IMR-90 (cell line): Measurements from ENCODE around the gene CDKL5. TPM values are rescaled to one million over a fixed set of nuclear protein-coding genes. Genes with fewer than 3 reads are reported as not detected.

Source experiments
- ATAC-seq: fragments of 200-7000 bp; cut with Tn5 transposase; 2 replicates; pipeline ENCODE4 v1.9.1; 2020; ENCODE audit warnings: low read depth, mild to moderate bottlenecking, moderate library complexity
- BruUV-seq: library from RNA; stranded (reverse); fragments of 400-500 nt; replicated peaks from 2 replicates; lab custom pipeline; 2021; lab: Mats Ljungman, UMichigan
- CTCF ChIA-PET: fragments of 300-600 bp; formaldehyde crosslinking; extraction: SDS; loops from one replicate; lab custom pipeline; 2021; ENCODE audit warnings: antibody characterized with exemption; lab: Yijun Ruan, JAX
- POLR2A ChIA-PET: fragments of 300-600 bp; sonication (Branson Sonifier 250); formaldehyde crosslinking; loops from one replicate; lab custom pipeline; 2022; ENCODE audit warnings: antibody characterized with exemption; ENCODE audit not compliant: unreplicated experiment; lab: Charles Lee
- DNase-seq: peaks from one replicate; pipeline ENCODE4 v3.0.0; 2013
- H2AFZ ChIP-seq: replicated peaks from 2 replicates; pipeline ENCODE3; 2013; ENCODE audit warnings: low read length, mild to moderate bottlenecking; ENCODE audit not compliant: poor library complexity
- H2AK5ac ChIP-seq: 2 replicates; pipeline ENCODE4 v1.6.1; 2013; ENCODE audit warnings: low read depth, low read length, inconsistent platforms
- H2AK9ac ChIP-seq: replicated peaks from 2 replicates; pipeline ENCODE3; 2013; ENCODE audit warnings: mild to moderate bottlenecking, low read depth, low read length, moderate library complexity; ENCODE audit not compliant: poor library complexity
- H2BK120ac ChIP-seq: 2 replicates; pipeline ENCODE4 v1.6.1; 2013; ENCODE audit warnings: low read depth, low read length, inconsistent platforms
- H2BK15ac ChIP-seq: 3 replicates; pipeline ENCODE4 v1.6.1; 2013; ENCODE audit warnings: low read depth, low read length, inconsistent platforms
- H2BK20ac ChIP-seq: 2 replicates; pipeline ENCODE4 v1.6.1; 2013; ENCODE audit warnings: low read depth, mild to moderate bottlenecking, inconsistent platforms, low read length, moderate library complexity
- H2BK5ac ChIP-seq: 2 replicates; pipeline ENCODE4 v1.6.1; 2013; ENCODE audit warnings: mild to moderate bottlenecking, low read depth, low read length, inconsistent platforms; ENCODE audit not compliant: poor library complexity, severe bottlenecking
- H3K14ac ChIP-seq: replicated peaks from 2 replicates; pipeline ENCODE4 v1.6.1; 2013; ENCODE audit warnings: low read depth, low read length, inconsistent platforms
- H3K18ac ChIP-seq: 2 replicates; pipeline ENCODE4 v1.6.1; 2013; ENCODE audit warnings: low read depth, low read length, control low read depth
- H3K23ac ChIP-seq: 2 replicates; pipeline ENCODE4 v1.6.1; 2013; ENCODE audit warnings: low read depth, low read length, inconsistent platforms
- H3K27ac ChIP-seq: 2 replicates; pipeline ENCODE4 v1.5.1; 2013; ENCODE audit warnings: mild to moderate bottlenecking, control low read depth, low read length; ENCODE audit not compliant: insufficient read depth
- H3K27me3 ChIP-seq: 2 replicates; pipeline ENCODE4 v1.6.1; 2013; ENCODE audit warnings: low read length; ENCODE audit not compliant: control insufficient read depth, insufficient read depth
- H3K36me3 ChIP-seq: 2 replicates; pipeline ENCODE4 v1.6.1; 2013; ENCODE audit warnings: low read length, mixed read lengths; ENCODE audit not compliant: control insufficient read depth, insufficient read depth
- H3K4ac ChIP-seq: 2 replicates; pipeline ENCODE4 v1.6.1; 2013; ENCODE audit warnings: low read depth, low read length, inconsistent platforms
- H3K4me1 ChIP-seq: 2 replicates; pipeline ENCODE4 v1.6.1; 2013; ENCODE audit warnings: low read length, mixed read lengths; ENCODE audit not compliant: control insufficient read depth, insufficient read depth
- H3K4me2 ChIP-seq: 2 replicates; pipeline ENCODE4 v1.6.1; 2013; ENCODE audit warnings: low read depth, mild to moderate bottlenecking, control low read depth, low read length, moderate library complexity
- H3K4me3 ChIP-seq: 2 replicates; pipeline ENCODE4 v1.5.1; 2013; ENCODE audit warnings: low read depth, mild to moderate bottlenecking, control low read depth, low read length, moderate library complexity; ENCODE audit not compliant: insufficient read depth
- H3K56ac ChIP-seq: 2 replicates; pipeline ENCODE4 v1.6.1; 2013; ENCODE audit warnings: low read length, inconsistent platforms; ENCODE audit not compliant: insufficient read depth; ENCODE audit errors: extremely low read depth
- H3K79me1 ChIP-seq, 2 experiments: 2 replicates each; pipeline ENCODE4 v1.6.1; 2013; ENCODE audit warnings: low read length in 2 of 2, inconsistent platforms in 1 of 2, low read depth in 1 of 2
- H3K9ac ChIP-seq: 2 replicates; pipeline ENCODE4 v1.6.1; 2013; ENCODE audit warnings: low read depth, low read length, control low read depth
- H3K9me1 ChIP-seq: 2 replicates; pipeline ENCODE4 v1.6.1; 2013; ENCODE audit warnings: low read length, inconsistent platforms; ENCODE audit not compliant: insufficient read depth
- H3K9me3 ChIP-seq: 2 replicates; pipeline ENCODE4 v1.6.1; 2013; ENCODE audit warnings: low read length; ENCODE audit not compliant: control insufficient read depth, insufficient read depth
- H4K20me1 ChIP-seq: 2 replicates; pipeline ENCODE4 v1.6.1; 2013; ENCODE audit warnings: low read length, inconsistent platforms; ENCODE audit not compliant: insufficient read depth
- H4K5ac ChIP-seq: 2 replicates; pipeline ENCODE4 v1.6.1; 2013; ENCODE audit warnings: mild to moderate bottlenecking, low read depth, low read length, control low read depth
- H4K8ac ChIP-seq, 2 experiments: 2 replicates each; pipeline ENCODE4 v1.6.1; 2013; ENCODE audit warnings: low read depth in 2 of 2, low read length in 2 of 2, control low read depth in 1 of 2, inconsistent platforms in 1 of 2
- H4K91ac ChIP-seq: 2 replicates; pipeline ENCODE4 v1.6.1; 2013; ENCODE audit warnings: low read depth, low read length, inconsistent platforms; ENCODE audit not compliant: insufficient read depth
- BHLHE40 ChIP-seq: fragments of 150-350 bp; IDR thresholded peaks from 2 replicates; pipeline ENCODE4 v1.6.1; 2016; ENCODE audit warnings: mild to moderate bottlenecking, low read depth, low read length
- CHD1 ChIP-seq: IDR thresholded peaks from 2 replicates; pipeline ENCODE4 v1.6.1; 2012; ENCODE audit warnings: low read depth, low read length, improper control_type of control experiment
- CTCF ChIP-seq: conservative IDR thresholded peaks from 2 replicates; pipeline ENCODE4 v1.5.1; 2012; ENCODE audit warnings: mild to moderate bottlenecking, low read depth, low read length, improper control_type of control experiment
- ELK1 ChIP-seq: fragments of 150-350 bp; IDR thresholded peaks from 2 replicates; pipeline ENCODE4 v1.6.1; 2016; ENCODE audit warnings: low read depth, mild to moderate bottlenecking, low read length, moderate library complexity, borderline replicate concordance
- FOS ChIP-seq: fragments of 150-350 bp; IDR thresholded peaks from 2 replicates; pipeline ENCODE4 v1.6.1; 2016; ENCODE audit warnings: low read depth, low read length
- MAFK ChIP-seq: IDR thresholded peaks from 2 replicates; pipeline ENCODE4 v1.6.1; 2012; ENCODE audit warnings: low read depth, low read length, improper control_type of control experiment
- MAZ ChIP-seq: IDR thresholded peaks from 2 replicates; pipeline ENCODE4 v1.6.1; 2012; ENCODE audit warnings: low read depth, mild to moderate bottlenecking, low read length, improper control_type of control experiment, moderate library complexity, borderline replicate concordance
- MXI1 ChIP-seq: IDR thresholded peaks from 2 replicates; pipeline ENCODE4 v1.6.1; 2012; ENCODE audit warnings: low read depth, mild to moderate bottlenecking, low read length, moderate library complexity, borderline replicate concordance
- NFE2L2 ChIP-seq: fragments of 150-350 bp; IDR thresholded peaks from 2 replicates; pipeline ENCODE4 v1.6.1; 2016; ENCODE audit warnings: low read depth, mild to moderate bottlenecking, low read length
- POLR2A ChIP-seq: IDR thresholded peaks from 2 replicates; pipeline ENCODE4 v1.6.1; 2012; ENCODE audit warnings: mild to moderate bottlenecking, low read depth, low read length
- RAD21 ChIP-seq: IDR thresholded peaks from 2 replicates; pipeline ENCODE4 v1.6.1; 2012; ENCODE audit warnings: low read length, improper control_type of control experiment
- RCOR1 ChIP-seq: IDR thresholded peaks from 2 replicates; pipeline ENCODE4 v1.6.1; 2012; ENCODE audit warnings: mild to moderate bottlenecking, low read length, improper control_type of control experiment; ENCODE audit not compliant: insufficient replicate concordance
- RFX5 ChIP-seq: IDR thresholded peaks from 2 replicates; pipeline ENCODE4 v1.8.0; 2012; ENCODE audit warnings: low read depth, mild to moderate bottlenecking, low read length, moderate library complexity
- SMC3 ChIP-seq: fragments of 150-350 bp; IDR thresholded peaks from 2 replicates; pipeline ENCODE4 v1.6.1; 2016; ENCODE audit warnings: low read depth, mild to moderate bottlenecking, antibody characterized with exemption, low read length, moderate library complexity
- USF2 ChIP-seq: fragments of 150-350 bp; IDR thresholded peaks from 2 replicates; pipeline ENCODE4 v1.6.1; 2017; ENCODE audit warnings: mild to moderate bottlenecking, antibody characterized with exemption, low read length, low read depth
- dilution Hi-C: fragments of 300-500 bp; cut with HindIII; formaldehyde crosslinking; loops from one replicate; pipeline ENCODE4 v1.14.3; 2018; ENCODE audit warnings: low sequenced_read_pairs; ENCODE audit not compliant: unreplicated experiment
- in situ Hi-C: fragments of 300-500 bp; cut with MboI; formaldehyde crosslinking; loops from 3 replicates; pipeline ENCODE4 v1.14.3; 2019; ENCODE audit warnings: low sequenced_read_pairs, inconsistent platforms, mixed read lengths
- intact Hi-C: fragments of 100-400 bp; cut with micrococcal nuclease; formaldehyde crosslinking; loops from 2 replicates; pipeline ENCODE4 v1.10.0; 2022
- polyA plus RNA-seq, 3 experiments: library from polyadenylated mRNA; depleted of rRNA; stranded (reverse); fragments of >200 nt; gene quantifications; 2 replicates each; pipeline ENCODE4 v1.2.3, GENCODE V29; 2012; ENCODE audit warnings: low replicate concordance in 1 of 3
- total RNA-seq: library from RNA; depleted of rRNA; stranded (reverse); fragments of >200 nt; gene quantifications from 2 replicates; pipeline ENCODE4 v1.2.3, GENCODE V29; 2012

The CDKL5 gene
- total and polyA plus RNA-seq, 2 of the 4 experiments (the other 2 are of a cell fraction) = 3.5 to 9.7 TPM

DNA sequence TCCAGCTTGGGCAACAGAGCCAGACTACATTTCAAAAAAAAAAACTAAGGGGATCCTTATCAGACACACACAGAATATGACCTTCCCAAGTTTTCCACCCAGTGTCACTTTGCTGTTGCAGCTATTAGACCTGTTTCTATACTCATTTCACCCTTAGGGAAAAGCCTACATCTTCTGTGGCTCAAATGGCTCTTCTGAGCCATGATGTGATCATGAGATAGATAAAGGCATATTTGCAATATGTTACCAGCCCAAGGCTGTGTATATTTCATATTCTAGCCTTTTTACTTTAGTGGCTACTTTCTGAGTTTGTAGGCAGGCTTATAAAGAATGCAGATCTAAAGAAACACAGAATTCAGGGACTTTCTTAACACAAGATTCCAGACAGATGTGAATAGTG is 227.2 kb downstream of the CDKL5 start:
- no peak for DNase-seq

More for the DNA sequence above, 227.2 kb downstream of the CDKL5 start:
- no peak overlapping the region for H3K9ac ChIP-seq
- H4K8ac ChIP-seq = no peak overlapping the region
- no peak overlapping the region for H2BK5ac ChIP-seq
- no peak overlapping the region for H2AK5ac ChIP-seq
- H3K4ac ChIP-seq = no peak overlapping the region
- in situ Hi-C loops = no loop called here
- BruUV-seq = no TSS peak
- H3K4me3 ChIP-seq = no peak overlapping the region
- no peak overlapping the region for H3K18ac ChIP-seq
- no peak overlapping the region for H2BK120ac ChIP-seq
- H2AK9ac ChIP-seq = no peak overlapping the region
- no peaks in the 10 kb centered on the region for H3K36me3 ChIP-seq
- no peak overlapping the region for H3K14ac ChIP-seq
- no peaks in the 10 kb centered on the region for H3K27me3 ChIP-seq
- H3K4me2 ChIP-seq = no peak overlapping the region
- dilution Hi-C loops = no loop called here
- CTCF ChIA-PET = no interaction called here
- intact Hi-C loops = no loop called here
- H3K9me3 ChIP-seq = peaks cover 3% of the 10 kb centered on the region; the same call in 1 of the 2 replicates
- POLR2A ChIA-PET = no interaction called here
- no peak overlapping the region for H3K27ac ChIP-seq
- no peak overlapping the region for H3K56ac ChIP-seq
- TF ChIP-seq NFE2L2 = no peak
- TF ChIP-seq RCOR1 = no peak
- TF ChIP-seq RFX5 = no peak
- TF ChIP-seq ELK1 = no peak
- no peak for TF ChIP-seq RAD21
- no peak for TF ChIP-seq CTCF
- TF ChIP-seq MAFK = no peak
- TF ChIP-seq FOS = no peak
- TF ChIP-seq POLR2A = no peak
- no peak for TF ChIP-seq CHD1
- TF ChIP-seq USF2 = no peak
- TF ChIP-seq SMC3 = no peak
- no peak for TF ChIP-seq BHLHE40
- TF ChIP-seq MXI1 = no peak
- TF ChIP-seq MAZ = no peak
- no peak overlapping the region for H3K23ac ChIP-seq
- H2BK15ac ChIP-seq = no peak overlapping the region
- H4K91ac ChIP-seq = no peak overlapping the region
- no peaks in the 10 kb centered on the region for H4K20me1 ChIP-seq
- H3K9me1 ChIP-seq = no peaks in the 10 kb centered on the region
- ATAC-seq = no peak
- H2AFZ ChIP-seq = no peak overlapping the region
- H4K5ac ChIP-seq = no peak overlapping the region
- H3K4me1 ChIP-seq = peaks cover 3% of the 10 kb centered on the region; the same call in 1 of the 2 replicates
- no peak overlapping the region for H2BK20ac ChIP-seq
- H3K79me1 ChIP-seq = no peaks in the 10 kb centered on the region
